ENCODE data around the gene SERINC4.

SERINC4 gene

GRCh38 chr15:43800286-43801141 is 494 bp upstream of the SERINC4 start, which contains the start of gene HYPK:
TSS of gene HYPK (plus strand) at chr15:43800599. CDS start at chr15:43800623, 24 bp downstream.
- DNase-seq = peak; percentile 86
- in situ Hi-C loops (cut with HindIII; ENCODE audit: low pct_ligation_motif_present, low pct_unique_long_range_greater_than_20kb, low sequenced_read_pairs) = no loop called here

GRCh38 chr15:43799209-43799944 is 643 bp downstream of the SERINC4 start:
- no peak for DNase-seq
- in situ Hi-C loops (cut with HindIII; ENCODE audit: low pct_ligation_motif_present, low pct_unique_long_range_greater_than_20kb, low sequenced_read_pairs) = no loop called here

DNA sequence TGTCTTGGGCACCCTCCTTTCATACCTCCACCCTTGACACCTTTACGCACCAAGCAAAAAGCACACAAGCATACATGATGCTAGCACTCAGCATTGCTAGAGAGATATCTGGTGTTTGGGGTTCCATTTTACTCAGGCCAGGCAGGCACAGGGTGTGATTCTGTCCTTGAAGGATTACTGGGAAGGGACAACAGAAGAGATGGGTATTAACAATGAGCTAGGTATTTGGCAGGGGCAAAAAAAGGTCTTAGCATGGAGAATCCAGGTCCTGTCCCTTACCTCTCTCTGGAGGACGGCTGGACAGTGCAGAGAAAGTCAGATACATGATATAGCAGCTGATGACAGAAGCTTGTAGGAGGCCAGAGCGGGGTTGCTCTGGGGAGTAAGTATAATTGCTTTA is 3.5 kb downstream of the SERINC4 start:
- no peak for DNase-seq
- in situ Hi-C loops (cut with HindIII; ENCODE audit: low pct_ligation_motif_present, low pct_unique_long_range_greater_than_20kb, low sequenced_read_pairs) = no loop called here

- DNase-seq = no peak
- in situ Hi-C loops (cut with HindIII; ENCODE audit: low pct_ligation_motif_present, low pct_unique_long_range_greater_than_20kb, low sequenced_read_pairs) = no loop called here
These were observed 4.0 kb downstream of the SERINC4 start for GRCh38 chr15:43795997-43796396.

GRCh38 chr15:43795197-43795596 is 4.8 kb downstream of the SERINC4 start:
- DNase-seq = no peak
- in situ Hi-C loops (cut with HindIII; ENCODE audit: low pct_ligation_motif_present, low pct_unique_long_range_greater_than_20kb, low sequenced_read_pairs) = no loop called here

- no peak for DNase-seq
- in situ Hi-C loops (cut with HindIII; ENCODE audit: low pct_ligation_motif_present, low pct_unique_long_range_greater_than_20kb, low sequenced_read_pairs) = no loop called here
These were observed 5.6 kb downstream of the SERINC4 start for GRCh38 chr15:43794269-43795037.

DNA sequence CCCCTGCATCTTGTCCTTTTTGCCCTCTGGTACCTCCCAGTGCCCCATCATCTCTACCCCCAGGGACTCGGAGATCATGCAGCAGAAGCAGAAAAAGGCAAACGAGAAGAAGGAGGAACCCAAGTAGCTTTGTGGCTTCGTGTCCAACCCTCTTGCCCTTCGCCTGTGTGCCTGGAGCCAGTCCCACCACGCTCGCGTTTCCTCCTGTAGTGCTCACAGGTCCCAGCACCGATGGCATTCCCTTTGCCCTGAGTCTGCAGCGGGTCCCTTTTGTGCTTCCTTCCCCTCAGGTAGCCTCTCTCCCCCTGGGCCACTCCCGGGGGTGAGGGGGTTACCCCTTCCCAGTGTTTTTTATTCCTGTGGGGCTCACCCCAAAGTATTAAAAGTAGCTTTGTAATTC is 6.4 kb downstream of the SERINC4 start:
- in situ Hi-C loops (cut with HindIII; ENCODE audit: low pct_ligation_motif_present, low pct_unique_long_range_greater_than_20kb, low sequenced_read_pairs) = no loop called here
- no peak for DNase-seq

GRCh38 chr15:43792761-43793476 is 7.1 kb downstream of the SERINC4 start:
- peak; percentile 16 for DNase-seq
- in situ Hi-C loops (cut with HindIII; ENCODE audit: low pct_ligation_motif_present, low pct_unique_long_range_greater_than_20kb, low sequenced_read_pairs) = no loop called here

DNA sequence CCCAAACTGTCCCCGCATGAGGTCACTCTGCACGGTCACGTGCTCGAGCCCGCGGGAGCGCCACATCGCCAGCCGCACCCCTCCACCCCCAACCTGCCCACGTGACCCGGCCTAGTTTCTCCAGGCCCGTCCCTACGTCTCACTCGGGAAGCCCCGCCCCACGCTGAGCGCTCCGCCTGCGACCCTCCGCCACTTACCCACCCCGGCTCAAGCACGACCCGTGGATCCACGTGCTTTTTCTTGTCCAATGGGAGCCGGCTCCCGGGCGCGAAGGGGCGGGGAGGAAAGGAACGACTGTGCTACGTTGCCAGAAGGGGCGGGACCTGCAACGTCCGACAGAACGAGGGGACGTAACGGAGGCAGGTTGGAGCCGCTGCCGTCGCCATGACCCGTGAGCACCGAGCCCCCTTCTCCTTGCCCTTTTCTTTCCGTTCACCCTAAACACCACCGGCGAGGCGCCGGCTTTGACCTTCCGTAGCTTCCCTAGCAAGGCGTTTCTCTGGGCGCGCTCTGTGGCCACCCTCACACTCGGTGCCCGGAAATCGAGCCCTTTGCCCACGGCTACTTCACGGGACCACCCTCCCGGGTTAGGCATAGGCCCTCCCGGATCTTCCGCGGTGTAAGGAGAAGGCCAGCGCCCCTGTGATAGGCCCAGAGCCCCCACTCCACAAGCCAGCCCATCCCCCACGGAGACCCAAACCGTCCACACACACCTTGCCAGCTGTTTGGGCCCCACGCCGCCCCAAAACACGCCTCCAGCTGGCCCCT is 7.8 kb downstream of the SERINC4 start, which contains the start of gene SERF2:
TSS of gene SERF2 (plus strand) at position 328 of the 768 bp plus-strand sequence. CDS start at position 385, 57 bp downstream.
- in situ Hi-C loops (cut with HindIII; ENCODE audit: low pct_ligation_motif_present, low pct_unique_long_range_greater_than_20kb, low sequenced_read_pairs) = no loop called here
- DNase-seq = peak; percentile 98

DNA sequence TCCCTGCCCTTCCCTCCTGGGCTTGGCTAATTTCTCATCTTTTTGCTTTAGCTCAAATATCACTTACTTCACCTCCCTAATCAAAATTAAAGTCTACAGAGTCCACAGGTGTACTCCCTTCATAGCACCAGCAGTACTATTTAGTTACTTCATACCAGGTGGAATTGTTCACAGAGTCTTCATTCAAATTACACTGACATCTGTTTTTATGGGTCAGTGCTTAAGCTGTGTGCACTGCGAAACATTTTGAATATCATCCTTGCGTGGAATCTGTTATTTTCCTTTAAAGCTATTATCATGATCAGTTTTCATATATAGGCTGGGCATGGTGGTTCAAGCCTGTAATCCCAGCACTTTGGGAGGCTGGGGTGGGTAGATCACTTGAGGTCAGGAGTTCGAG is 10.6 kb downstream of the SERINC4 start:
- in situ Hi-C loops (cut with HindIII; ENCODE audit: low pct_ligation_motif_present, low pct_unique_long_range_greater_than_20kb, low sequenced_read_pairs) = no loop called here
- no peak for DNase-seq

DNA sequence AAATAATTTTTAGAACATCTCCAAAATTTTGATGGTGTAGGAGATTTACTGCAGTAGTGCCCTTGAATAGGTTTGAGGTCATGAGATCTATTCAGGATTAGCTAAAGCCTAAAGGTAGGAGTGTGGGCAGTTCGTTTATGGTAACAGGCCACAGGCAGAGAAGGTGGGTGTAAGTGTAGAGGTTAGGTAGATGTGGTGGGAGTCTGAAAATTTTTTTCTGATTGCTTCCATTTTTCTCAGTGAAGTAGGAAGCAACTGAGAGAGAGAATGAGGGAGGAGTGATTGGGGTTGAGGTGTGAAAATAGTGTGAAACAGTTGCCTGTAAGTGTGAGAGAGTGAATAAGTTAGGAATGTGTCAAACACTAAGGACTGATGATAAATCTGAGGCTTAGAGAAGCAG is 21.0 kb downstream of the SERINC4 start:
- no peak for DNase-seq
- in situ Hi-C loops (cut with HindIII; ENCODE audit: low pct_ligation_motif_present, low pct_unique_long_range_greater_than_20kb, low sequenced_read_pairs) = no loop called here

DNA sequence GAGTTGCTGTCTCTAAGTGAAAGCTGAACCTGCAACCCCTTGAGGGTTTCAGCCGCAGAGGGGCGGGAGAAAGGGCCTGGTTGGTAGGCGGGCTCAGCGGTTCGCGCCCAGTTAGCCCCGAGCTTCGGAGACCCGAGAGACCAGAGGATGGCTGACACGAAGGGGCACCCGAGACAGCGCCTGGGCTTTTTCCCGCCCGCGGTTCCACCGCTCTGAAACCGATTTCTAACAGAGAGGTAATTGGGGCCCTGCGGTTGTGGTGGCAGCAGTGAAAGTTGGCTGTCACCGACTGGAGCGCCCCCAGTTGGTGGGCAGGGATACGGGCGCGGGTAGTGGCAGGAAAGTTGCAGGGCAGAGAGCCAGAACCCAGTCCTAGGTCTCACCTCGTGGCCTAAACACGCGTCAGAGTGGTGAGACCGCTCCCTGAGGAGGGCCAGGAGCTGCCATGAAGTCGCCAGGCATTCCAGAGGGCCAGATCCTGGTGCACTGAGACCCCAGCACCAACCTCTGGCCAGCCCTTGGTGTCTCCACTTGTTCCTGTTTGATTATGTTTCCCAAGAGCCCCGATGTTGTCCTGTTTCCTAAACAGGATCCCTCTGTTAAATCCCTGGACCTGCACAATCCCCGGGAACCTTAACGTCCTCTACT is 22.6 kb downstream of the SERINC4 start:
- in situ Hi-C loops (cut with HindIII; ENCODE audit: low pct_ligation_motif_present, low pct_unique_long_range_greater_than_20kb, low sequenced_read_pairs) = no loop called here
- peak; percentile 73 for DNase-seq

DNA sequence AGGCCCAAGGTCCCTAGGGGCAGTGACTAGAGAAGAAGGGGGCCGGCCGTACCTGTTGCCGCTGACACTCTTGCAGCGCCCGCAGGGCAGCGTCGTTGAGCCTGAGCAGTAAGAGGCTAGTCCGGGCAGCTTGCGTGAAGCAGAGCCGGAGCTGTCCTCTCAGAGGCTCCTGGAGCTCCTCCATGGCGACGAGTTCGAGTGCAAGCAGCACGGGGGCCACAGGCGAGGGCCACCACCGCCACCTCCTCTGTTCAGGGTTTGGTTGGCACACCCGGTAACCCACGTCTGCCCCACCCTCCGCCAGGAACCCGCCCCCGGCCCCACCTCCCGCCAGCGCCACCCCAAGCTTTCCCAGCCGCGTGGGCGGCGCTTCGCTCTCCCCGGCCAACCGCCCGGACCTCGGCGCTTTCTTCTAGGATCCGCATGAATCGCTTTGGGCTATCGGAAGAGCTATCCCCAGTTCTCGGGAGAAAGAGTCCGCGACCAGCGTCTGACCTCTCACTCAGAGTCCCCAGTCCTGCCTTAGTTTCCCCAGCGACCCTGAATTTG is 23.2 kb downstream of the SERINC4 start, which contains the start of gene ELL3:
TSS of gene ELL3 (minus strand) at position 249 of the 549 bp plus-strand sequence. CDS start at position 184, 65 bp downstream.
- in situ Hi-C loops (cut with HindIII; ENCODE audit: low pct_ligation_motif_present, low pct_unique_long_range_greater_than_20kb, low sequenced_read_pairs) = no loop called here
- peak; percentile 80 for DNase-seq

DNA sequence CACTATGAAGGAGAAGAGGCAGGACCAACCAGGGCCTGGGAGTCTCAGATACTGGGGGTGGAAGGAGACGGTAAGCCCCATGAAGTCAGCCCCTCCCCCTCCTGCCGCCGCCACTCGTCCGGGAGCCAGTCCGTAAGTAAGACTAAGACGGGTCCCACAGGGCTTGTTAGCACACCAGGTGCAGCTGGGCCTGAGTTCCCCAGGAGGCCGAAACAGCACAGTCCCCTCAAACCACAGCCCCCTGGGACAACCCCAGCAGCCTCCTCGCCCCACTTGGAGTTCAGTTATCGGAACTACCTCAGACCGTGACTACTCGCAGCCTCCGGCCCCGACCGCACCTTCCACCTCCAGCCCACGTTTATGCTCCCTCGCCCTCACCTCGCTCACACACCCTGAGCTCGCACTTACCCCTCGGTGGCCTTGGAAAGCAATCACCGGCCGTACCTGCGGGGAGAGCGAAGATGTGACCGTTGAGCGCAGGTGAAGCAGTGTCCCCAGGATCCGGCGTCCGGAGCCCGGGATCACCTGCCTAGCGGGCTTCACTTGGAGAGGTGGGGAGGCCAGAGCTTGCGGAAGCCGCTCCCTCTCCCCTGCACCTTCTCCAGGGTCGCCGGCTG is 23.8 kb downstream of the SERINC4 start:
- no peak for DNase-seq
- in situ Hi-C loops (cut with HindIII; ENCODE audit: low pct_ligation_motif_present, low pct_unique_long_range_greater_than_20kb, low sequenced_read_pairs) = no loop called here

DNA sequence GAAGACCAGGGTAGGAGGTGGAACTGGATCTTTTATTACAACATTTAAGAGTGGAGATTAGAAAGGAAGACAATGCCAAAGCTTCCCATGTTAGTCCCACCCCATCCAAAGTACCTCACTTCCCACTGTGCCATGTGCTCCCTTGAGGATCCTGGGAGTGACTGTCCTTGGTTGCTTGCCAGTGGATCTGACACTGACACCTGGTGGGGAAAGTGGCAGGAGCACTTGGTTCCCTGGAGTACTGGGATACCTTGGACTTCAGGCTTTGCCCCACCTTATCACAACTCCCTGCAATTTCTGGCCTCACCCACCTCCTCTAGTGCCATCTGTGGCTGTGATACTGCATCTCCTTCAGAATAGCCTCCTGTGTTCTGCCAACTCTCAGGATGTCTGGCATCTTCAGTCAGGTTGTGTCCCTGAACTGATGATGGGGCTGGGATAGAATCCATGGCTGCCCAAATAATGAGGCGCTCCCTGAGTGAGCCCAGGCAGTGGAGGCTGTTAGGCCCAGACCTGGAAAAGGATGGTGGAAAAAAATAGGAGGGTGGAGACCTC is 24.5 kb downstream of the SERINC4 start:
- in situ Hi-C loops (cut with HindIII; ENCODE audit: low pct_ligation_motif_present, low pct_unique_long_range_greater_than_20kb, low sequenced_read_pairs) = no loop called here
- peak; percentile 53 for DNase-seq

DNA sequence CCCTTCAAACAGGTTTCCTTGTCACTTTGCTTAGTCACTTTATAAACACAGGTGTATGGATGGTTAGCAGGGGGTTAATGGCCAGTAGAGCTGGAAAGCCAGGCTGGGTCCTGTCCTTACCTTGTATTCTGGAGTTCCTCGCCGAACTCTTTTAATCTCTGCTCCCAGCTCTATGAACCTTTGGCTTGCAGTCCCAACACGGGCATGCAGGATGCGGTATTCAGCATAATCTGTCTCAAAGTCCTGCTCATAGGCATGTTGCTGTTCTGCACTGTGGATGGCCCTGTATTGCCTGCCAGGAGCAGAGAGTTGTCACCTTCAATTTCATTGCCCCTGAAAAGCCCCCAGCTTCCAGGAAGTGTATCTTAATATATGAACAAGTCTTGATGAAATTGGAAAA is 26.0 kb downstream of the SERINC4 start:
- in situ Hi-C loops (cut with HindIII; ENCODE audit: low pct_ligation_motif_present, low pct_unique_long_range_greater_than_20kb, low sequenced_read_pairs) = no loop called here
- DNase-seq = no peak
